A549 (cell line): ENCODE results near the gene RABAC1.
A peak's percentile ranks its signal among the peaks of the same experiment; 100 is the strongest.

Source experiments
- KDM1A ChIP-seq: fragments of 200-600 bp; sonication (generic); IDR thresholded peaks from 2 replicates; pipeline ENCODE4 v1.6.1; 2016; ENCODE audit warnings: low read depth, mild to moderate bottlenecking
- PHF8 ChIP-seq: fragments of 200-600 bp; sonication (generic); IDR thresholded peaks from 2 replicates; pipeline ENCODE4 v1.6.1; 2016; ENCODE audit warnings: low read depth, mild to moderate bottlenecking, antibody characterized with exemption, moderate library complexity, borderline replicate concordance
- POLR2A ChIP-seq: IDR thresholded peaks from 2 replicates; pipeline ENCODE4 v1.6.1; 2012; ENCODE audit warnings: mild to moderate bottlenecking, low read length
- RCOR1 ChIP-seq: fragments of 150-350 bp; IDR thresholded peaks from 2 replicates; pipeline ENCODE4 v1.6.1; 2014; ENCODE audit warnings: antibody characterized with exemption, low read length, low read depth
- TF ChIP-seq, protein P1 (sequence below): fragments of >200 bp; sonication (Bioruptor Twin); formaldehyde crosslinking; IDR thresholded peaks from 3 replicates; pipeline ENCODE4 v1.5.1; 2016

DNA sequence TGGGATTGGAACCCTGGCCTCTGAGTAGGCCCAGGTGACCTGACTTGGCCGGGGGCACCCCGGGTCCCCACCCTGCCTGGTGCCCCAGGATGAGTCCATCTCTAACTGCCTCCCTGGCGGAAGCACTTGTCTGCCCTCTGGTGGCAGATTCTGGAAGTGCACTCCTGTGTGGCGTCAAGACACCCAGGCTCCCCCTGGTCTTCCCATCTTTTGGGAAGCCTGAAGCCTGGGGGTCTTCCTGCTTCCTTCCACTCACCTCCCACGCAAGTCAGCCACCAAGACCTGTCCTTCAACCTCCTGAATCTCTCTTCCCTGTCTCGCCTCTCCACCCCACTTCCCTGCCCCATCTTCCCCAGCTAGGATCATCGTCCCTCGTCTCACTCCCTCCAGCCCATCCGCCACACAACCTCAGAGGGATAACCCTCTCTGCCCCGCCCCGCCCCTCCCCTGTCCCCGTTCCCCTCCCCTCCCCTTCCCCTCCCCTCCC, 7.4 kb downstream of the RABAC1 start:
- TF ChIP-seq, protein P1, sequence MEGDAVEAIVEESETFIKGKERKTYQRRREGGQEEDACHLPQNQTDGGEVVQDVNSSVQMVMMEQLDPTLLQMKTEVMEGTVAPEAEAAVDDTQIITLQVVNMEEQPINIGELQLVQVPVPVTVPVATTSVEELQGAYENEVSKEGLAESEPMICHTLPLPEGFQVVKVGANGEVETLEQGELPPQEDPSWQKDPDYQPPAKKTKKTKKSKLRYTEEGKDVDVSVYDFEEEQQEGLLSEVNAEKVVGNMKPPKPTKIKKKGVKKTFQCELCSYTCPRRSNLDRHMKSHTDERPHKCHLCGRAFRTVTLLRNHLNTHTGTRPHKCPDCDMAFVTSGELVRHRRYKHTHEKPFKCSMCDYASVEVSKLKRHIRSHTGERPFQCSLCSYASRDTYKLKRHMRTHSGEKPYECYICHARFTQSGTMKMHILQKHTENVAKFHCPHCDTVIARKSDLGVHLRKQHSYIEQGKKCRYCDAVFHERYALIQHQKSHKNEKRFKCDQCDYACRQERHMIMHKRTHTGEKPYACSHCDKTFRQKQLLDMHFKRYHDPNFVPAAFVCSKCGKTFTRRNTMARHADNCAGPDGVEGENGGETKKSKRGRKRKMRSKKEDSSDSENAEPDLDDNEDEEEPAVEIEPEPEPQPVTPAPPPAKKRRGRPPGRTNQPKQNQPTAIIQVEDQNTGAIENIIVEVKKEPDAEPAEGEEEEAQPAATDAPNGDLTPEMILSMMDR: peak; percentile 99
- no peak for TF ChIP-seq PHF8
- no peak for TF ChIP-seq RCOR1
- TF ChIP-seq KDM1A: no peak
- no peak for TF ChIP-seq POLR2A
